Measurements from ENCODE around the gene ACER3.

The ACER3 gene

DNA sequence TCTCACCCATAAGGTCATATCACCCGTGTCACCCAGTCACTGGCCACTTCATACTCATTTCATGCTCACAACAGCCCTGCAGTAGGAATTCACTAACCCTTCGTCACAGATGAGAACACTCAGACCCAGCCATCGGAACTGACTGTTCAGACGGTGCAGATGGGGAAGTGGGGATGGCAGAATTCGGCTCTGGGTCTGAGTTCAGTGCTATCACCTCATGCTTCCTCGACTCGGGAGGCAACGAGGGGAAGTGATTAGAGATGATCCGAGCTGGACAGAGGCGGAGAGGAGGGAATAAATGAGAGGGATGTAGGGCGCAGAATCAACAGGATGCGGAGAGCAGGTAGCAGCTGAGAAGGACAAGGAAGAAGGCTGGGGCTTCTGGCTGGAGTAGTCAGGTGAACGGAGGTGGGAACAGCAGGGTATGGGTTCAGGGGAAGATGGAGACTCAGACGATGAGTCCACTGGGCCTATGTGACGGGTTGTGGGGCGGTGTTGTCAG lies 178.2 kb downstream of the ACER3 start:
- Histone ChIP-seq H3K4me3 (no peak overlapping the region), H3K27ac (no peak overlapping the region)
- TF ChIP-seq, protein P1, sequence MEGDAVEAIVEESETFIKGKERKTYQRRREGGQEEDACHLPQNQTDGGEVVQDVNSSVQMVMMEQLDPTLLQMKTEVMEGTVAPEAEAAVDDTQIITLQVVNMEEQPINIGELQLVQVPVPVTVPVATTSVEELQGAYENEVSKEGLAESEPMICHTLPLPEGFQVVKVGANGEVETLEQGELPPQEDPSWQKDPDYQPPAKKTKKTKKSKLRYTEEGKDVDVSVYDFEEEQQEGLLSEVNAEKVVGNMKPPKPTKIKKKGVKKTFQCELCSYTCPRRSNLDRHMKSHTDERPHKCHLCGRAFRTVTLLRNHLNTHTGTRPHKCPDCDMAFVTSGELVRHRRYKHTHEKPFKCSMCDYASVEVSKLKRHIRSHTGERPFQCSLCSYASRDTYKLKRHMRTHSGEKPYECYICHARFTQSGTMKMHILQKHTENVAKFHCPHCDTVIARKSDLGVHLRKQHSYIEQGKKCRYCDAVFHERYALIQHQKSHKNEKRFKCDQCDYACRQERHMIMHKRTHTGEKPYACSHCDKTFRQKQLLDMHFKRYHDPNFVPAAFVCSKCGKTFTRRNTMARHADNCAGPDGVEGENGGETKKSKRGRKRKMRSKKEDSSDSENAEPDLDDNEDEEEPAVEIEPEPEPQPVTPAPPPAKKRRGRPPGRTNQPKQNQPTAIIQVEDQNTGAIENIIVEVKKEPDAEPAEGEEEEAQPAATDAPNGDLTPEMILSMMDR (IDR thresholded peaks at IDR 0.05): no peak
- DNase-seq (ENCODE audit: low spot score): no peak

DNA sequence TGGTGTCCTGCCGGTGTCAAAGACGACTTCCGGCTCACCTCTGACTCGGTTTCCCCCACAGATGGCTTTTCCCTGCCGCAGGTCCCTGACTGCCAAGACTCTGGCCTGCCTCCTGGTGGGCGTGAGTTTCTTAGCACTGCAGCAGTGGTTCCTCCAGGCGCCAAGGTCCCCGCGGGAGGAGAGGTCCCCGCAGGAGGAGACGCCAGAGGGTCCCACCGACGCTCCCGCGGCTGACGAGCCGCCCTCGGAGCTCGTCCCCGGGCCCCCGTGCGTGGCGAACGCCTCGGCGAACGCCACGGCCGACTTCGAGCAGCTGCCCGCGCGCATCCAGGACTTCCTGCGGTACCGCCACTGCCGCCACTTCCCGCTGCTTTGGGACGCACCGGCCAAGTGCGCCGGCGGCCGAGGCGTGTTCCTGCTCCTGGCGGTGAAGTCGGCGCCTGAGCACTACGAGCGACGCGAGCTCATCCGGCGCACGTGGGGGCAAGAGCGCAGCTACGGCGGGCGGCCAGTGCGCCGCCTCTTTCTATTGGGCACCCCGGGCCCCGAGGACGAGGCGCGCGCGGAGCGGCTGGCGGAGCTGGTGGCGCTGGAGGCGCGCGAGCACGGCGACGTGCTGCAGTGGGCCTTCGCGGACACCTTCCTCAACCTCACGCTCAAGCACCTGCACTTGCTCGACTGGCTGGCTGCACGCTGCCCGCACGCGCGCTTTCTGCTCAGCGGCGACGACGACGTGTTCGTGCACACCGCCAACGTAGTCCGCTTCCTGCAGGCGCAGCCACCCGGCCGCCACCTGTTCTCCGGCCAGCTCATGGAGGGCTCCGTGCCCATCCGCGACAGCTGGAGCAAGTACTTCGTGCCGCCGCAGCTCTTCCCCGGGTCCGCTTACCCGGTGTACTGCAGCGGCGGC lies 179.0 kb downstream of the ACER3 start:
- peak overlapping the region; percentile 71 for H3K4me3 ChIP-seq
- TF ChIP-seq, protein P1 (IDR thresholded peaks at IDR 0.05): no peak
- DNase-seq (ENCODE audit: low spot score): no peak
- no peak overlapping the region for H3K27ac ChIP-seq

DNA sequence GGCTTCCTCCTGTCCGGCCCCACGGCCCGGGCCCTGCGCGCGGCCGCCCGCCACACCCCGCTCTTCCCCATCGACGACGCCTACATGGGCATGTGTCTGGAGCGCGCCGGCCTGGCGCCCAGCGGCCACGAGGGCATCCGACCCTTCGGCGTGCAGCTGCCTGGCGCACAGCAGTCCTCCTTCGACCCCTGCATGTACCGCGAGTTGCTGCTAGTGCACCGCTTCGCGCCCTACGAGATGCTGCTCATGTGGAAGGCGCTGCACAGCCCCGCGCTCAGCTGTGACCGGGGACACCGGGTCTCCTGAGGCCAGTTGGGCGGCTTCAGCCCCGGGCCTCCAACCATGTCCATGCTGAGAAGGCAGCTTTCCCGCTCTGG lies 179.7 kb downstream of the ACER3 start:
- H3K4me3 ChIP-seq: peak overlapping the region; percentile 71
- DNase-seq (ENCODE audit: low spot score): no peak
- TF ChIP-seq, protein P1 (IDR thresholded peaks at IDR 0.05): no peak
- no peak overlapping the region for H3K27ac ChIP-seq

DNA sequence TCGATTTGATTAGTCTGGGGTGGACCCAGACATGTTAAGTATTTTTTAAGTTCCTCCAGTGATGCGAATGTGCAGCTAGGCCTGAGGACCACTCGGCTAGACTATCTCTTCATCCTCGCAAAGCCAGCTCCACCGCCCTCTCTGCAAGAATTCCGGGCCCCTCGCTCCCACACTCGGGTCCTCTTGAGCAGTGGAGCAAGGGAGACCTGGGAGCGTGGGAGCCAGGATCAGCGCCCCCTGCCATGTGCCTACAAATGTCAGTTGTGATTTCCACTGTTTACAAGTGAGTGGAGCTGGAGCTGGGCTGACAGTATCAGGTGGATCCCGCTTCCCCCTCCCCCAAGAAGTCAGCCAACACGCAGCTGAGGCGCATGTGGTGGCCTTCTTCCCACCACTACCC lies 180.2 kb downstream of the ACER3 start:
- H3K27ac ChIP-seq: no peak overlapping the region
- TF ChIP-seq, protein P1 (IDR thresholded peaks at IDR 0.05): no peak
- no peak overlapping the region for H3K4me3 ChIP-seq
- DNase-seq (ENCODE audit: low spot score): no peak

DNA sequence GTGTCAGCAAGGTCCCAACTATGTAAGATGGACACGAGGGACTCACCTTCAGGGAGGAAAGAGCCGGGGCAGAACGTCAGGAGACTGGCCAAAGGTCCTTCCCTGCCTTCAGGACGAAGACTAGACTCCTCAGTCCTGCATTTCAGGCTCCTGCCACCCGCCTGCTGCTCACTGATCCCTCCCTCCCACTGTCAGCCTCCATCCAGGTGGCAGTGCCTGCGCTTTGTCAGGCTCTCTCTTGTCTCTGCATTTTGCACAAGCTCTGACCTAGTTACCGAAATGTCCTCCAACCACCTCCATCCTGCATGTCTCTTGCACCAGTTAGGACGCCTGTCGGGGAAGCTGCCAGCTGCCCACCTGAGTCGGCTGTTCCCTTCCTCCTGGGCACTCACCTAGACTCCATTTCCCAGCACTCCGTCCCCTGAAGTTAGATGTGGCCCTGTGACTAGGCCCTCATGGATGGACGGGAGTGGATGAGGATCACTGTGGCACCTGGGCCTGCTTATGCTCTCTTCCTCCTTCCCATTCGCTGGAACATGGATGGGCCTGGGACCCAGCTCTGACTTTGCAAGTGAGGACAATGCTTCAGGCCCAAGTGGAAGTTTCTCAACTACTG lies 181.5 kb downstream of the ACER3 start:
- Histone ChIP-seq H3K4me3 (no peak overlapping the region), H3K27ac (no peak overlapping the region)
- DNase-seq (ENCODE audit: low spot score): no peak
- TF ChIP-seq, protein P1 (IDR thresholded peaks at IDR 0.05): no peak

DNA sequence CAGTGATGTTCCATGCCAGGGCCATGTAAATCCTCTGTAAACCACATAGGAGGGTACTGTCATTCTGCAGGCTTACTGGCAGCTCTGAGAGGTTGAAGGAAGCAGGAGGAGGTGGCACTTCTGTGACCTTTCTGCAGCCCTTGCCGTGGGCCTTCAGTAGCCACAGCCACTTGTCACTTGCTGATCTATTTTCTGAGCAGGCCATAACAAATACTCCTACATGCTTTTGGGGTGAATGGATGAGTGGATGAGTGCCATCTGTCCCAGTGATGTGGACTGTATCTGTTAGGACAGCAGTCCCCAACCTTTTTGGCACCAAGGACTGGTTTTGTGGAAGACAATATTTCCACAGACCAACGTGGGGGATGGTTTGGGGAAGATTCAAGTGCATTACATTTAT lies 183.6 kb downstream of the ACER3 start:
- no peak overlapping the region for H3K4me3 ChIP-seq
- TF ChIP-seq, protein P1 (IDR thresholded peaks at IDR 0.05): no peak
- no peak for DNase-seq (ENCODE audit: low spot score)
- no peak overlapping the region for H3K27ac ChIP-seq

All from coronary artery (tissue), 2 donors.